MM.1S (cell line): ENCODE data around the gene TMEM38B.

ENCODE experiments used
- CTCF ChIP-seq: fragments of 300-600 bp; sonication (generic); IDR thresholded peaks from 2 replicates; pipeline ENCODE4 v1.5.1; 2016; ENCODE audit warnings: antibody characterized with exemption, low read length, mixed read lengths
- EZH2 ChIP-seq: fragments of 300-600 bp; sonication (generic); optimal IDR thresholded peaks from 2 replicates; pipeline ENCODE3; 2017; ENCODE audit warnings: low read depth, mild to moderate bottlenecking, antibody characterized with exemption, low read length, mixed read lengths

DNA sequence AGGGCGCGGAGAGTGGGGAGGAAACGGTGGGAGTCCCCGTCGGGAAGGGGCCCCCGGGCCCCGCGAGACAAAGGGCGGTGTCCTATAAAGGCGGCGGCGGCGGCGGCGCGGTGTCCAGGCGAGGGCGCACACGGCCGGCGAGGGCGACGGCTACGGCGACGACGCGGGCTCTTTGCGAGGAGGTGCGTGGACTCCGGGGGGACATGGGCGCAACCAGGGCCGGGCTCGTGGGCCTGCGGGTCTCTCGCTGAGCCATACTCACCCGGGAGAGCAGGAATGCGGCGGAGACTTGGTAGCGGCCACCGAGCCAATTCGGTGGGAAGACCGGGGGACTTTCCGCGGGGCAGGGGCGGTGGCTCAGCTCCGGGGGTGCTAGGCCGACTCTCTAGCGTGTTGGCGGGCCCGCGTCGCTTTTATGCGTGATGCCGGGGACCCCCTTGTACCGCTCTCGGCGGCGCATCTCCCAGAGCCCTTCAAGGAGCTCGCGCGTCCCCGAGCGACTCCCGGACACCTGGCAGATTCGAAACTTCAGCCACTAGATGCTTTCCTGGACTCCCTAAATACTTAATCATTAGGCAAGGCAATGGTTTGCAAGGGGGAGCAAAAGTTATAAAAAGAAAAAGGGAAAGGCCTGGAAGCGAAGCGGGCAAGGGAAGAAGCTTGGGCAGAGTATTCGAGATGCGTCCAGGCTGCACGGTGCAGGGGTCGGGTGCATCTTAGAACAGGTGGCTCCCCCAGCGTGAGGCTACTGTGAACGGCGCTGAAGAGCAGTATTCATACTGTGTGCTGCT is 38.0 kb upstream of the TMEM38B start:
- TF ChIP-seq CTCF = peak; percentile 28
- TF ChIP-seq EZH2 = no peak
